Measurements from ENCODE around the gene KIAA2012. TPM values are rescaled to one million over a fixed set of nuclear protein-coding genes. Genes with fewer than 3 reads are reported as not detected.

KIAA2012 gene
- total and polyA plus RNA-seq, 2 of the 4 experiments (the other 2 are of a cell fraction) = under 0.01 to 0.09 TPM

DNA sequence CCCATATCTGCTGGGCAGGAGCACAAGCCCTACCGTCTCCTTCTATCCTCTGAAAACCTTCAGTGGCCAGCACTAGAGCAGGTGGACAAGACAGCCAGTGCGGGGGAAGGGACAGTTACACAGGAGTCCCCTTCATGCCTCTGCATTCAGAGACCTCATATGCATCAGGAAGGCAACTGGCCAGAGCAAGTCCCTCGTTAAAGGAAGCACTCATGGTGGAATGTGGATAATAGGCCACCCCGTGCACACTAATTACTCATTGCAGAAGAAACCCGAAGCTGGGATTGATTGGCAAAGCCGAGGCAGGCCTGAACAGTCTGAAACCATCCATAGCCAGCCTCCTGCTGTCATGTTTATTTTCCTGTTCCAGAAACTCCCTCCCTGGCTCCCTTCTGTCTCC lies 11.2 kb downstream of the KIAA2012 start:
- TF ChIP-seq RFX5 (IDR thresholded peaks at IDR 0.05; ENCODE audit: low read depth, low read length) = no peak
- TF ChIP-seq, protein P1, sequence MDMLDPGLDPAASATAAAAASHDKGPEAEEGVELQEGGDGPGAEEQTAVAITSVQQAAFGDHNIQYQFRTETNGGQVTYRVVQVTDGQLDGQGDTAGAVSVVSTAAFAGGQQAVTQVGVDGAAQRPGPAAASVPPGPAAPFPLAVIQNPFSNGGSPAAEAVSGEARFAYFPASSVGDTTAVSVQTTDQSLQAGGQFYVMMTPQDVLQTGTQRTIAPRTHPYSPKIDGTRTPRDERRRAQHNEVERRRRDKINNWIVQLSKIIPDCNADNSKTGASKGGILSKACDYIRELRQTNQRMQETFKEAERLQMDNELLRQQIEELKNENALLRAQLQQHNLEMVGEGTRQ (IDR thresholded peaks at IDR 0.05; ENCODE audit: low read depth, low read length) = no peak
- no peak for TF ChIP-seq SMC3 (IDR thresholded peaks at IDR 0.05; ENCODE audit: low read depth, low read length)
- TF ChIP-seq BHLHE40 (IDR thresholded peaks at IDR 0.05; ENCODE audit: low read depth, low read length) = peak; percentile 14; the same call in 1 of the 2 replicates
- TF ChIP-seq MAZ (IDR thresholded peaks at IDR 0.05; ENCODE audit: borderline replicate concordance, low read depth, low read length) = no peak
- POLR2A ChIA-PET (ENCODE audit: unreplicated experiment) = no interaction called here
- no peak overlapping the region for H3K23ac ChIP-seq (ENCODE audit: low read depth, low read length)
- peak overlapping the region; percentile 44 for H2AFZ ChIP-seq (replicated peaks; ENCODE audit: low read length, poor library complexity)
- no CpG with 5 or more reads among the region's 6 CpGs for WGBS, 2 experiments (ENCODE audit: extremely low coverage in 2 of 2, insufficient read length in 1 of 2)
- dilution Hi-C loops (cut with HindIII; ENCODE audit: low sequenced_read_pairs, unreplicated experiment) (no loop called here), in situ Hi-C loops (cut with MboI; ENCODE audit: low sequenced_read_pairs) (no loop called here), intact Hi-C loops (cut with micrococcal nuclease) (no loop called here)
- H2AK9ac ChIP-seq (replicated peaks; ENCODE audit: low read depth, low read length, poor library complexity) = no peak overlapping the region
- no peaks in the 10 kb centered on the region for H4K20me1 ChIP-seq (ENCODE audit: insufficient read depth, low read length)
- no peaks in the 10 kb centered on the region for H3K79me1 ChIP-seq (ENCODE audit: low read depth in 1 of 2, low read length in 2 of 2)
- H3K18ac ChIP-seq (ENCODE audit: low read depth, low read length) = no peak overlapping the region
- peak overlapping the region in 1 of 2 experiments; percentile 40; a peak in 1 of 4 replicates for H4K8ac ChIP-seq (ENCODE audit: low read depth in 2 of 2, low read length in 2 of 2)
- peak overlapping the region; percentile 6; the same call in 1 of the 2 replicates for H2BK120ac ChIP-seq (ENCODE audit: low read depth, low read length)
- H3K56ac ChIP-seq (ENCODE audit: extremely low read depth, insufficient read depth, low read length) = no peak overlapping the region
- no peak overlapping the region for H2BK20ac ChIP-seq (ENCODE audit: low read depth, low read length)
- H3K36me3 ChIP-seq (ENCODE audit: control insufficient read depth, insufficient read depth, low read length) = no peaks in the 10 kb centered on the region
- H2AK5ac ChIP-seq (ENCODE audit: low read depth, low read length) = no peak overlapping the region
- no peak overlapping the region for H2BK15ac ChIP-seq (ENCODE audit: low read depth, low read length)
- H3K9me1 ChIP-seq (ENCODE audit: insufficient read depth, low read length) = 0 out of 2 replicates have a peak, but pooled peaks cover 3% of the 10 kb centered on the region
- peak overlapping the region; percentile 35; the same call in 1 of the 2 replicates for H3K14ac ChIP-seq (replicated peaks; ENCODE audit: low read depth, low read length)
- CTCF ChIA-PET = no interaction called here
- DNase-seq = peak; percentile 15
- no peak overlapping the region for H4K91ac ChIP-seq (ENCODE audit: insufficient read depth, low read depth, low read length)
- ATAC-seq (ENCODE audit: low read depth) = peak; percentile 65
- no peaks in the 10 kb centered on the region; the same call in 1 of the 2 replicates for H3K27me3 ChIP-seq (ENCODE audit: control insufficient read depth, insufficient read depth, low read length)
- no peaks in the 10 kb centered on the region; the same call in 1 of the 2 replicates for H3K9me3 ChIP-seq (ENCODE audit: control insufficient read depth, insufficient read depth, low read length)
- no peak overlapping the region for H2BK5ac ChIP-seq (ENCODE audit: low read depth, low read length, poor library complexity, severe bottlenecking)
- no TSS peak for BruUV-seq (replicated peaks)
- H3K4ac ChIP-seq (ENCODE audit: low read depth, low read length) = no peak overlapping the region; the same call in 1 of the 2 replicates
- H3K4me3 ChIP-seq (ENCODE audit: insufficient read depth, low read depth, low read length) = no peak overlapping the region
- no peak overlapping the region for H4K5ac ChIP-seq (ENCODE audit: low read depth, low read length)
- peaks cover 4% of the 10 kb centered on the region for H3K4me1 ChIP-seq (ENCODE audit: control insufficient read depth, insufficient read depth, low read length)
- H3K4me2 ChIP-seq (ENCODE audit: low read depth, low read length) = no peak overlapping the region
- no peak overlapping the region for H3K27ac ChIP-seq (ENCODE audit: insufficient read depth, low read length)
- no peak overlapping the region for H3K9ac ChIP-seq (ENCODE audit: low read depth, low read length)

All from IMR-90 (cell line).